ENCODE data around the gene AP5M1. TPM values are rescaled to one million over a fixed set of nuclear protein-coding genes. Genes with fewer than 3 reads are reported as not detected.
"Not testable (repeated sequence)": the region's sequence is repeated elsewhere in the genome, so short reads cannot be mapped to it uniquely, and the experiment has no call there.

The AP5M1 gene
- total and polyA plus RNA-seq, 8 donors: 37.0 to 51.9 (median 43.3) TPM

DNA sequence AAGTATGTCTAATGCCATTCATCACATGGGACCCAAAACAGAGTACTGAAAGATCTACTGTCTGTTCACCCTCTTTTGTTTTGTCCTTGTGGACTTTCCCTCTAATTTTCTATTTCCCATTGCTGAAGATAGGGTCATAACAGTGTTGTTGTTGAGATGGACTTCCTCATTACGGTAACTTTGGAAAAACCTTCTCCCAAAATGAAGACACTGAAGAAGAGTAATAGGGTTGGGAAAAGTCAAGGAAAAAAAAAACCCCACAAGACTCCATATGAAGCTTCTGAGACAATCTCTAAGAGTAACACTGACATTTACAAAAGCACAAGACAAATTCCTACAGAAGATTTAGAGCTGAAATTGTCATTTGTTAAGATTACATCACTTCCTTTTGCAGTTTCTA is 36.8 kb upstream of the AP5M1 start:
- ATAC-seq: no peak
- Histone ChIP-seq H3K36me3 (peaks cover 0 to 77% of the 10 kb centered on the region in 2 donors), H3K27ac (no peak overlapping the region), H3K27me3 (no peaks in the 10 kb centered on the region), H3K4me3 (no peak overlapping the region), H3K9me3 (no peaks in the 10 kb centered on the region), H3K4me1 (no peaks in the 10 kb centered on the region)
- intact Hi-C loops (cut with DNase I): no loop called here
- no peak for DNase-seq
- TF ChIP-seq, protein P1, sequence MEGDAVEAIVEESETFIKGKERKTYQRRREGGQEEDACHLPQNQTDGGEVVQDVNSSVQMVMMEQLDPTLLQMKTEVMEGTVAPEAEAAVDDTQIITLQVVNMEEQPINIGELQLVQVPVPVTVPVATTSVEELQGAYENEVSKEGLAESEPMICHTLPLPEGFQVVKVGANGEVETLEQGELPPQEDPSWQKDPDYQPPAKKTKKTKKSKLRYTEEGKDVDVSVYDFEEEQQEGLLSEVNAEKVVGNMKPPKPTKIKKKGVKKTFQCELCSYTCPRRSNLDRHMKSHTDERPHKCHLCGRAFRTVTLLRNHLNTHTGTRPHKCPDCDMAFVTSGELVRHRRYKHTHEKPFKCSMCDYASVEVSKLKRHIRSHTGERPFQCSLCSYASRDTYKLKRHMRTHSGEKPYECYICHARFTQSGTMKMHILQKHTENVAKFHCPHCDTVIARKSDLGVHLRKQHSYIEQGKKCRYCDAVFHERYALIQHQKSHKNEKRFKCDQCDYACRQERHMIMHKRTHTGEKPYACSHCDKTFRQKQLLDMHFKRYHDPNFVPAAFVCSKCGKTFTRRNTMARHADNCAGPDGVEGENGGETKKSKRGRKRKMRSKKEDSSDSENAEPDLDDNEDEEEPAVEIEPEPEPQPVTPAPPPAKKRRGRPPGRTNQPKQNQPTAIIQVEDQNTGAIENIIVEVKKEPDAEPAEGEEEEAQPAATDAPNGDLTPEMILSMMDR (IDR thresholded peaks at IDR 0.05): no peak

DNA sequence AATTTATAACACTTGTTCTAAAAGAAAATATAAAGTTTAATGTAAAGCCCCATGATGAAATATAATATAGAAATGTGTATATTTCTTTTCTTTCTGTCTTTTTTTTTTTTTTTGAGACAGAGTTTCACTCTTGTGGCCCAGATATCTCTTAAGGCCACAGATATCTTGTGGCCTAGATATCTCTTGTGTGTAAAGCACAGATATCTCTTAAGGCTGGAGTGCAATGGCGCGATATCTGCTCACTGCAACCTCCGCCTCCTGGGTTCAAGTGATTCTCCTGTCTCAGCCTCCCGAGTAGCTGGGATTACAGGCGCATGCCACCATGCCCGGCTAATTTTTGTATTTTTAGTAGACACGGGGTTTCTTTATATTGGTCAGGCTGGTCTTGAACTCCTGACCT is 28.7 kb upstream of the AP5M1 start:
- H3K27ac ChIP-seq; DNase-seq; H3K27me3 ChIP-seq; H3K4me3 ChIP-seq; H3K9me3 ChIP-seq; ATAC-seq; H3K4me1 ChIP-seq; intact Hi-C loops (cut with DNase I): not testable (repeated sequence)
- peaks cover 0 to 44% of the 10 kb centered on the region in 2 donors for H3K36me3 ChIP-seq

DNA sequence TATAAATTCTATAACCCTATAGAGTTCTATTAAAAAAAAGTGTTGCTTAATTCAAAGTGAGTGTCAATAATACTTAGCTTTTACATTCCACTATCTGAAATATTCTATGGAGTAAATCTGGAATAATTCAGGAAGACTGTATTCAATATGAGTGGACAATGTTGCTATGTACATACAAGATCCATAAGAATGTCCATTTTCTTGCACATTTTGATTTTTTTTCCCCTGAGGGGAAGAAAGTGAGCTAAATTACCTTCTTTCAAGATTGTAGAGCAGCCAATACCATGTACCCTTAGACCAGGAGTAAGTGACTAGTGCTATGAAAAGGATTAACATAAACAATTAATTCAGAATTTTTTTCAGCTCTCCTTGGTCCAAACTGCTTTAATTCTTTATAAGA is 25.5 kb upstream of the AP5M1 start:
- no peak overlapping the region for H3K27ac ChIP-seq
- H3K4me3 ChIP-seq: no peak overlapping the region
- TF ChIP-seq, protein P1 (IDR thresholded peaks at IDR 0.05): no peak
- intact Hi-C loops (cut with DNase I): no loop called here
- no peak for ATAC-seq
- H3K4me1 ChIP-seq: no peaks in the 10 kb centered on the region
- H3K36me3 ChIP-seq: peaks cover 0 to 37% of the 10 kb centered on the region in 2 donors
- H3K27me3 ChIP-seq: no peaks in the 10 kb centered on the region
- H3K9me3 ChIP-seq: no peaks in the 10 kb centered on the region
- DNase-seq: no peak

DNA sequence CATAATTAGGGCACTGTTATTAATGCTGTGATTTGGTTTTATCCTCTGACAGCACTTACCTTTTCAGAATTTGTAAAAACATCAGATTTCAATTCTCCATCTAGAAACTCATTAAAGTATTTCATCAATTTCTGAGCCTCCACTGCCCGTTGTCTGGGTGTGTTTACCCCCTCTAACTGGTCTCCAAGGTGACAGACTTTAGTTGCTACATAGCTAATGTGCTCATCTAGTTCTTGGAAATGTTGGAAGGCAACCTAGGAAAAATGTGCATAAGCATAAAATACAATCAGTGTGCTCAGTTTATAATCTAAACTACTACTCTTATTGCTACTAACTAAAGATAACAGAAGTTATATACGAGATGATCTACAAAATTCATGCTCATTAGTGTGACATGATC is 24.7 kb upstream of the AP5M1 start:
- Histone ChIP-seq H3K4me3 (no peak overlapping the region), H3K9me3 (no peaks in the 10 kb centered on the region), H3K27me3 (no peaks in the 10 kb centered on the region), H3K36me3 (peaks cover 0 to 30% of the 10 kb centered on the region in 2 donors), H3K4me1 (no peaks in the 10 kb centered on the region), H3K27ac (no peak overlapping the region)
- intact Hi-C loops (cut with DNase I): no loop called here
- ATAC-seq (peak; percentile 39), DNase-seq (peak in 2 of 4 donors; percentile 26 to 35)
- TF ChIP-seq, protein P1 (IDR thresholded peaks at IDR 0.05): no peak

DNA sequence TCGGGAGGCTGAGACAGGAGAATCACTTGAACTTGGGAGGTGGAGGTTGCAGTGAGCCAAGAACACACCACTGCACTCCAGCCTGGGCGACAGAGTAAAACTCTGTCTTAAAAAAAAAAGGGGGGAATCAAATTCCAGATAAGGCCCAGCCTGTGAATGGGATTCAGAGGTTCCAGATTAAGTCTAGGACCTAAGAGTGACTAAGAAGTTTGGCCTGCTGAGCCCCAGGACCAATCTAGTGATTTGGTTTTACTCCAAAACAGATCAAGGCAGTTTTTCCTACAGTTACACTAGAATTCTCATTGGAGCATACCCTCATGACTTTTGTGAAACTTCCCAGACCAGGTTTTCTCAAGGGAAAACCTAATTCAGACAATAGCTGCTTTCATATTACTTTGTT is 22.8 kb upstream of the AP5M1 start:
- peaks cover 0 to 26% of the 10 kb centered on the region in 2 donors for H3K36me3 ChIP-seq
- H3K4me1 ChIP-seq: no peaks in the 10 kb centered on the region
- ATAC-seq (no peak), DNase-seq (no peak)
- TF ChIP-seq, protein P1 (IDR thresholded peaks at IDR 0.05): no peak
- H3K9me3 ChIP-seq: no peaks in the 10 kb centered on the region
- H3K27ac ChIP-seq: no peak overlapping the region
- no peak overlapping the region for H3K4me3 ChIP-seq
- intact Hi-C loops (cut with DNase I): no loop called here
- H3K27me3 ChIP-seq: no peaks in the 10 kb centered on the region

DNA sequence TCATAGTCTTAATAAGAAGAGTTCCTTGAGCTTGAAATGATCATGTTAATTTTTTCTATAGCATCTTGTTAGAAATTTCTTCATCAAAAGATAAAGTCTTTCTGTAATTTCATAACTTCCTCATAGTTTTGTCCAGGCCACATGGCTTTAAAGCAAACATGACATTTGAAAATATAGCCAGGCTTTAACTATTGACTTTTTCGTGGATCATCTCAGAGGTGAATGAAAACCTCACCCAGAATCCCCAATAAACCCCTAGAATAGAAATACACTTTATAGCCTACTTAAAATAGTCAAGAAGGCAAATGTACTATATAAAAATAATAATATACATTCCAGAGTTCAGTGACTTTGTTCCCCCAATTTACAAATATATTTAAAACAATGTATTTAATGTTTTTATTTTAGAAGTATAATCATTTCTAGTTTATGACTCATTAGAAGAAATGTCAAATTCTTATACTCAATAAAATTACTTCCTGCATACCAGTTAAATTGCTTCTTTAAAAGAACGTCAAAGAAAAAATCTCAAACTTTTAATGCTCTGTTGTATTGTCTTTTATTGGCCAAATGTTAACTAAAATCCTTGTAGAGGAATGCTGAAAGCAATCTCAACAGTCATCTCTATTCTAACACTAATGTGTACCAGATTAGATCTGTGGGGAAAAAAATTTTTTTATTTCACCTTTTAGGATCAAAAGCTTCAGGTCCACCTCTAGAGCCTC is 21.7 kb upstream of the AP5M1 start:
- H3K27ac ChIP-seq: no peak overlapping the region
- intact Hi-C loops (cut with DNase I): no loop called here
- ATAC-seq (no peak), DNase-seq (no peak)
- H3K4me1 ChIP-seq: no peaks in the 10 kb centered on the region
- H3K27me3 ChIP-seq: no peaks in the 10 kb centered on the region
- TF ChIP-seq, protein P1 (IDR thresholded peaks at IDR 0.05): no peak
- no peaks in the 10 kb centered on the region for H3K9me3 ChIP-seq
- no peak overlapping the region for H3K4me3 ChIP-seq
- H3K36me3 ChIP-seq: peaks cover 0 to 26% of the 10 kb centered on the region in 2 donors
